ENCODE measurements around the gene UBE2J2.

DNA sequence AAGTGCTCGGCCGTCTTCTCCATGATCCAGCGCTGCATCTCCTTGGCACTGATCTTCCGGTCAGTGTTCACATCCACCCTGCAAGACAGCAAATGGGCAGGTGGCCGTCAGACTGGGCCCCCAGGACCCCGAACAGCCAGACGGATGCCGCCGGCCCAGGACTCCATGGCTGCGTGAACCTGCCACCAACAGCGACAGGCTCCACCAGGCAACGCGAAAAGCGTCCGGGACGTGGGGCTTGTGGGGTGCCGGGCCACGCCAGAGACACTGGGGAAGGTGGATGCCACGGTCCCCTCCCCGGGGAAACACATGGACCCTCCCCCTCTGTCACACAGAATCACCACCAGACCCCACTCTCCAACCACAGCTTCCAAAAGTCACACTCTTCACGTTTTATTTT is 49.8 kb downstream of the UBE2J2 start:
- TF ChIP-seq, protein P1, sequence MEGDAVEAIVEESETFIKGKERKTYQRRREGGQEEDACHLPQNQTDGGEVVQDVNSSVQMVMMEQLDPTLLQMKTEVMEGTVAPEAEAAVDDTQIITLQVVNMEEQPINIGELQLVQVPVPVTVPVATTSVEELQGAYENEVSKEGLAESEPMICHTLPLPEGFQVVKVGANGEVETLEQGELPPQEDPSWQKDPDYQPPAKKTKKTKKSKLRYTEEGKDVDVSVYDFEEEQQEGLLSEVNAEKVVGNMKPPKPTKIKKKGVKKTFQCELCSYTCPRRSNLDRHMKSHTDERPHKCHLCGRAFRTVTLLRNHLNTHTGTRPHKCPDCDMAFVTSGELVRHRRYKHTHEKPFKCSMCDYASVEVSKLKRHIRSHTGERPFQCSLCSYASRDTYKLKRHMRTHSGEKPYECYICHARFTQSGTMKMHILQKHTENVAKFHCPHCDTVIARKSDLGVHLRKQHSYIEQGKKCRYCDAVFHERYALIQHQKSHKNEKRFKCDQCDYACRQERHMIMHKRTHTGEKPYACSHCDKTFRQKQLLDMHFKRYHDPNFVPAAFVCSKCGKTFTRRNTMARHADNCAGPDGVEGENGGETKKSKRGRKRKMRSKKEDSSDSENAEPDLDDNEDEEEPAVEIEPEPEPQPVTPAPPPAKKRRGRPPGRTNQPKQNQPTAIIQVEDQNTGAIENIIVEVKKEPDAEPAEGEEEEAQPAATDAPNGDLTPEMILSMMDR (IDR thresholded peaks at IDR 0.05), result no peak
- no peak for TF ChIP-seq KDM5A (IDR thresholded peaks at IDR 0.05)
- TF ChIP-seq, protein P2, sequence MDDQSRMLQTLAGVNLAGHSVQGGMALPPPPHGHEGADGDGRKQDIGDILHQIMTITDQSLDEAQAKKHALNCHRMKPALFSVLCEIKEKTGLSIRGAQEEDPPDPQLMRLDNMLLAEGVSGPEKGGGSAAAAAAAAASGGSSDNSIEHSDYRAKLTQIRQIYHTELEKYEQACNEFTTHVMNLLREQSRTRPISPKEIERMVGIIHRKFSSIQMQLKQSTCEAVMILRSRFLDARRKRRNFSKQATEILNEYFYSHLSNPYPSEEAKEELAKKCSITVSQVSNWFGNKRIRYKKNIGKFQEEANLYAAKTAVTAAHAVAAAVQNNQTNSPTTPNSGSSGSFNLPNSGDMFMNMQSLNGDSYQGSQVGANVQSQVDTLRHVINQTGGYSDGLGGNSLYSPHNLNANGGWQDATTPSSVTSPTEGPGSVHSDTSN (IDR thresholded peaks at IDR 0.05), result no peak
- no peak for TF ChIP-seq SMC3 (IDR thresholded peaks at IDR 0.05)
- TF ChIP-seq RAD21 (conservative IDR thresholded peaks at IDR 0.05 in 1 of 2, IDR thresholded peaks at IDR 0.05 in 1 of 2), result no peak
